WERI-Rb-1 (cell line): ENCODE results near the gene JAZF1.

Source experiments
- DNase-seq: peaks from one replicate; pipeline ENCODE4 v3.0.0-alpha.2; 2020
- H3K27ac ChIP-seq: fragments of 250-450 bp; sonication (Bioruptor Pico); 2 replicates; pipeline ENCODE4 v1.5.1; 2020; ENCODE audit warnings: mild to moderate bottlenecking, moderate library complexity
- H3K27me3 ChIP-seq: fragments of 250-450 bp; sonication (Bioruptor Pico); 2 replicates; pipeline ENCODE4 v1.5.1; 2021; ENCODE audit warnings: mild to moderate bottlenecking, low read depth, moderate library complexity; ENCODE audit not compliant: insufficient read depth, severe bottlenecking
- H3K36me3 ChIP-seq: fragments of 250-450 bp; sonication (Bioruptor Pico); 2 replicates; pipeline ENCODE4 v1.5.1; 2020; ENCODE audit warnings: mild to moderate bottlenecking, moderate library complexity
- H3K4me3 ChIP-seq: 2 replicates; pipeline ENCODE4 v1.5.1; 2011; ENCODE audit warnings: low read depth, mild to moderate bottlenecking, control low read depth, low read length
- H3K9me3 ChIP-seq: fragments of 250-450 bp; sonication (Bioruptor Pico); 2 replicates; pipeline ENCODE4 v1.5.1; 2021; ENCODE audit warnings: mild to moderate bottlenecking, moderate library complexity; ENCODE audit not compliant: severe bottlenecking
- CTCF ChIP-seq: IDR thresholded peaks from 2 replicates; pipeline ENCODE4 v1.5.1; 2011; ENCODE audit warnings: low read depth, mild to moderate bottlenecking, control low read depth, inconsistent platforms, low read length

Gene JAZF1

DNA sequence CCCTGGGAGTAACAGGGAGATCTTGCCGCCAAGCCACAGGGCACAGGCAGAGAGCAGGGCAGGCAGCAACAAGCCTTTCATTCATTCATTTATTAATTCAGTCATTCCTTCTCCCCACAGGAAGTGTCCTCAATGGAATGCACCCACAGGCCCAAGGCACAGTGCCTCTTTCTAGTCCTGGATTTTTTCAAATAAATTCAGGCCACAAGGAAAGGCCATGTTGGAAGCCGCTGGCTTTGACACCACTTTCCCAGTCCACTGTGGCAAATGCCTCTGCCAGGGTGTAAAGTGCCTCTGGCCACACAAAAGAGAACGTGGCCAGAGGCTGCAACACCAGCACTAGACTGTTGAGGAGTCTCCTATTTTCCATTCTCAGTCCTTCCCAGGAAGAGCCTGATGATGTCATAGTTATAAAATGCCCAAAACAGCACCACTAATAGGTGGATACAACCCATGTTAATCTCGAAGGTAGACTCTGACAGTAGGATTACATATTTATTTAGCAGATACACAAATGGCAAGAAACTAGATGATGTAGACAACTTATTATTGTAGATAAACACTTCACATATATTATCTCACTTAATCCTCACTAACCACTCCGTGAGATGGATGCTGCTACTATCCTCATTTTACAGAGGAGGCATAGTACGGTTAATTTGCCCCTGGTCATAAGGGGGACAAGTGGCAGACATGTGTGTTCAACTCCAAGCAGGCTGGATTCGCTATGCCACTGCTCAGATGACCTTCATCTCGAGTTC, 5.5 kb downstream of the JAZF1 start:
- no peak for TF ChIP-seq CTCF
- H3K4me3 ChIP-seq: no peak overlapping the region
- no peaks in the 10 kb centered on the region for H3K36me3 ChIP-seq
- no peak for DNase-seq
- no peaks in the 10 kb centered on the region for H3K9me3 ChIP-seq
- no peak overlapping the region for H3K27ac ChIP-seq
- peaks cover 37% of the 10 kb centered on the region for H3K27me3 ChIP-seq

- peaks cover 37% of the 10 kb centered on the region for H3K27me3 ChIP-seq
- no peaks in the 10 kb centered on the region for H3K9me3 ChIP-seq
- H3K4me3 ChIP-seq: no peak overlapping the region
- no peak for TF ChIP-seq CTCF
- no peaks in the 10 kb centered on the region for H3K36me3 ChIP-seq
- no peak overlapping the region for H3K27ac ChIP-seq
- no peak for DNase-seq
Measured at GRCh38 chr7:28174442-28174841, 6.2 kb downstream of the JAZF1 start.

GRCh38 chr7:28173531-28173930, 7.1 kb downstream of the JAZF1 start:
- Histone ChIP-seq H3K9me3 (no peaks in the 10 kb centered on the region), H3K27me3 (peaks cover 28% of the 10 kb centered on the region), H3K4me3 (no peak overlapping the region), H3K36me3 (no peaks in the 10 kb centered on the region), H3K27ac (no peak overlapping the region)
- no peak for TF ChIP-seq CTCF
- no peak for DNase-seq

DNA sequence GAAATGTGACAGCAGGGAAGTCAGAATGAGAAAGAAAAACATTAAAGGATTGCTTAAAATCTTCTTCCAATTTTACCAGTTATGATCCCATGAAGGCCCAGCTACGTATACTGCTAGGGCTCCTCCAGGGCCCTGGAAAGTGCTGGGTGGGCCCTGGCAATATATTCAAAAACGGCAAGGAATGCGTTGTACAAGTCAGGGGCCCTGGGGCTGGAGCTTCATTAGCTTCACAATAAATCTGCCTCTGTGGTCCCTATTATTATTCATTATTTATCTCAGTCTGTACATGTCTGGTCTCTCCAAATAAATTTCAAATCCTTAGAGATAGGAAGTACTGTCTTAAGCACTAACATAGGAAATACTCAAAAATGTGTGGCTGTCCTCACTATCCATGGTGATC, 7.6 kb downstream of the JAZF1 start:
- Histone ChIP-seq H3K27me3 (peaks cover 26% of the 10 kb centered on the region), H3K4me3 (no peak overlapping the region), H3K27ac (no peak overlapping the region), H3K36me3 (no peaks in the 10 kb centered on the region), H3K9me3 (no peaks in the 10 kb centered on the region)
- no peak for TF ChIP-seq CTCF
- no peak for DNase-seq

DNA sequence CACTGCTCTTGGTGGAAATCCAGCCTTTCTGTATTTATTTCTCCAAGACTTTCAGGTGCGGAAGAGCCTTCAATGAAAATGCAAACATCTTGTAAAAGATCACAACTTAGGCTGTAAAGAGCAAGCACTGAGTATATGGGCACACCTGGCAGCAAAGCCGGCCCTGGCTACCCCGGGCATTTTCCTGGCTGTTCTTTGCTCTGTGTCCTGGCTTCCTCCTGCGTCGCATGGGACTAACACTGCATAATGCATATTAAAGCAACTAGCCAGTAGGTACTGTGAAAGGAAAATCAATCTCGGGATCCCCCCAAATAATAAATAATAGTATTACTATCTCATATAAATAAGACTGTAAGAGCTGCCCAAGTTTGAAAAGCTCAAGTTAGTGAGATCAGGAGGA, 9.9 kb downstream of the JAZF1 start:
- DNase-seq: no peak
- no peak for TF ChIP-seq CTCF
- H3K27me3 ChIP-seq: peaks cover 8% of the 10 kb centered on the region
- no peaks in the 10 kb centered on the region for H3K36me3 ChIP-seq
- no peak overlapping the region for H3K4me3 ChIP-seq
- no peak overlapping the region for H3K27ac ChIP-seq
- no peaks in the 10 kb centered on the region for H3K9me3 ChIP-seq

GRCh38 chr7:28169230-28169629, 11.4 kb downstream of the JAZF1 start:
- no peak for DNase-seq
- TF ChIP-seq CTCF: no peak
- H3K36me3 ChIP-seq: no peaks in the 10 kb centered on the region
- H3K4me3 ChIP-seq: no peak overlapping the region
- no peak overlapping the region for H3K27ac ChIP-seq
- H3K27me3 ChIP-seq: peaks cover 8% of the 10 kb centered on the region
- no peaks in the 10 kb centered on the region for H3K9me3 ChIP-seq
